GM18867 (cell line): ENCODE measurements around the gene CSF3.
A peak's percentile ranks its signal among the peaks of the same experiment; 100 is the strongest.

Experiments used
- ATAC-seq: cut with Tn5 transposase; IDR thresholded peaks from one replicate; pipeline ENCODE4 v1.9.1; 2021; ENCODE audit warnings: mild to moderate bottlenecking, moderate library complexity; ENCODE audit not compliant: unreplicated experiment

Gene CSF3

GRCh38 chr17:40059729-40060475 is 44.7 kb downstream of the CSF3 start:
- no peak for ATAC-seq

- no peak for ATAC-seq
Measured at GRCh38 chr17:40060887-40061608, 45.8 kb downstream of the CSF3 start.

GRCh38 chr17:40061609-40062038 is 46.4 kb downstream of the CSF3 start:
- ATAC-seq, result no peak

GRCh38 chr17:40062329-40063186 is 47.3 kb downstream of the CSF3 start, which contains the start of gene THRA:
TSS of gene THRA (plus strand) at chr17:40062965. CDS start at chr17:40074489, 11,524 bp downstream.
- ATAC-seq, result peak; percentile 69

GRCh38 chr17:40063187-40063771 is 48.0 kb downstream of the CSF3 start:
- ATAC-seq, result peak; percentile 33

GRCh38 chr17:40063901-40064531 is 48.8 kb downstream of the CSF3 start:
- ATAC-seq, result no peak

GRCh38 chr17:40064971-40065768 is 49.9 kb downstream of the CSF3 start:
- ATAC-seq, result no peak

GRCh38 chr17:40065769-40066510 is 50.7 kb downstream of the CSF3 start:
- ATAC-seq, result no peak
